HepG2 (cell line): ENCODE measurements around the gene TTC23L. TPM values are rescaled to one million over a fixed set of nuclear protein-coding genes. Genes with fewer than 3 reads are reported as not detected.

ENCODE experiments used
- HNRNPUL1 ChIP-seq: fragments of 200-400 bp; formaldehyde crosslinking; IDR thresholded peaks from 2 replicates; pipeline ENCODE4 v1.6.1; 2017; ENCODE audit warnings: low read depth, mild to moderate bottlenecking, low read length, moderate library complexity
- MLXIP ChIP-seq: sonication (generic); formaldehyde crosslinking; IDR thresholded peaks from 2 replicates; pipeline ENCODE4 v1.9.0; 2021; ENCODE audit warnings: missing genetic modification reagents, borderline replicate concordance
- NCOA2 ChIP-seq: sonication (generic); formaldehyde crosslinking; IDR thresholded peaks from 2 replicates; pipeline ENCODE4 v1.8.0; 2022; ENCODE audit warnings: inconsistent platforms
- SOX6 ChIP-seq, 2 experiments: fragments of 450-650 bp in 1 of 2; sonication (generic) in 1 of 2; formaldehyde crosslinking in 1 of 2; IDR thresholded peaks; 2 replicates each; pipeline versions ENCODE4 v1.4.0 to v1.6.1; 2017 to 2020; ENCODE audit warnings: antibody characterized with exemption in 1 of 2, mild to moderate bottlenecking in 1 of 2, missing genetic modification reagents in 1 of 2
- ZFP41 ChIP-seq: sonication (generic); formaldehyde crosslinking; IDR thresholded peaks from 2 replicates; pipeline ENCODE4 v1.4.0; 2020; ENCODE audit warnings: mild to moderate bottlenecking, missing genetic modification reagents, borderline replicate concordance
- ZNF121 ChIP-seq: sonication (generic); formaldehyde crosslinking; IDR thresholded peaks from 2 replicates; pipeline ENCODE4 v1.5.0; 2020; ENCODE audit warnings: mild to moderate bottlenecking, missing genetic modification reagents
- ZNF276 ChIP-seq: sonication (generic); formaldehyde crosslinking; IDR thresholded peaks from 2 replicates; pipeline ENCODE4 v1.4.0; 2020; ENCODE audit warnings: mild to moderate bottlenecking, low read depth, missing genetic modification reagents
- ZNF337 ChIP-seq: sonication (generic); formaldehyde crosslinking; IDR thresholded peaks from 2 replicates; pipeline ENCODE4 v1.5.1; 2020; ENCODE audit warnings: missing genetic modification reagents, low read depth, mild to moderate bottlenecking, borderline replicate concordance
- ZNF34 ChIP-seq: sonication (generic); formaldehyde crosslinking; IDR thresholded peaks from 2 replicates; pipeline ENCODE4 v1.4.0; 2020; ENCODE audit warnings: mild to moderate bottlenecking, missing genetic modification reagents, borderline replicate concordance
- polyA plus RNA-seq, 8 experiments: library from polyadenylated mRNA; depleted of rRNA in 3 of 8; stranded (reverse) in 7 of 8; unstranded in 1 of 8; fragments of >200 nt; fragmentation: Illumina TruSeq in 4 of 8; extraction: Trizol in 4 of 8; gene quantifications; 2 replicates each; pipeline versions ENCODE4 v1.2.1 to v1.2.3, GENCODE V29; 2011 to 2016; ENCODE audit warnings: low read depth in 4 of 8, missing spikeins in 1 of 8, mixed read lengths in 1 of 8; ENCODE audit not compliant: insufficient read depth in 1 of 8
- total RNA-seq, 5 experiments: library from RNA; depleted of rRNA; stranded (reverse); fragments of >200 nt; fragmentation: Illumina TruSeq; extraction: Trizol; gene quantifications; 2 replicates each; pipeline ENCODE4 v1.2.3, GENCODE V29; 2016; ENCODE audit warnings: low read depth in 1 of 5

Gene TTC23L
- total and polyA plus RNA-seq, 2 of the 13 experiments (the other 11 are each of a cell fraction or from before 2014, with no cell fraction given), result 0.37 to 1.4 TPM

GRCh38 chr5:34833090-34833489 lies 5.9 kb upstream of the TTC23L start (continued):
- TF ChIP-seq ZNF337 (CRISPR knock-in tag) (no peak), SOX6 (IDR thresholded peaks at IDR 0.05) (no peak), SOX6 (CRISPR knock-in tag; IDR thresholded peaks at IDR 0.05) (no peak), ZNF276 (CRISPR knock-in tag) (no peak), HNRNPUL1 (no peak), MLXIP (CRISPR knock-in tag) (no peak), ZNF121 (CRISPR knock-in tag) (no peak), NCOA2 (no peak), ZNF34 (CRISPR knock-in tag) (no peak), ZFP41 (CRISPR knock-in tag) (no peak)
